WTC11 (cell line): ENCODE data around the gene ERBB2.

Experiments
- ATF2 ChIP-seq: sonication (generic); formaldehyde crosslinking; IDR thresholded peaks from 2 replicates; pipeline ENCODE4 v1.8.1; 2022; ENCODE audit warnings: low read depth, missing genetic modification reagents, borderline replicate concordance
- CBFB ChIP-seq: sonication (generic); formaldehyde crosslinking; IDR thresholded peaks from 2 replicates; pipeline ENCODE4 v1.8.1; 2022; ENCODE audit warnings: mild to moderate bottlenecking, low read depth, missing genetic modification reagents
- E2F1 ChIP-seq: sonication (generic); formaldehyde crosslinking; IDR thresholded peaks from 2 replicates; pipeline ENCODE4 v1.8.0; 2022; ENCODE audit warnings: mild to moderate bottlenecking, missing genetic modification reagents
- MYBL2 ChIP-seq: sonication (generic); formaldehyde crosslinking; IDR thresholded peaks from 2 replicates; pipeline ENCODE4 v1.8.1; 2023; ENCODE audit warnings: mild to moderate bottlenecking, moderate library complexity, missing genetic modification reagents
- NFE2L1 ChIP-seq: sonication (generic); formaldehyde crosslinking; IDR thresholded peaks from 2 replicates; pipeline ENCODE4 v1.8.1; 2023; ENCODE audit warnings: missing genetic modification reagents
- SOX15 ChIP-seq: fragments of 250-450 bp; sonication (Bioruptor Pico); IDR thresholded peaks from 2 replicates; pipeline ENCODE4 v1.9.0; 2021; ENCODE audit warnings: mild to moderate bottlenecking
- SP1 ChIP-seq: sonication (generic); formaldehyde crosslinking; conservative IDR thresholded peaks from 2 replicates; pipeline ENCODE4 v1.8.1; 2022; ENCODE audit warnings: missing genetic modification reagents
- ZNF121 ChIP-seq: sonication (generic); formaldehyde crosslinking; IDR thresholded peaks from 2 replicates; pipeline ENCODE4 v1.8.0; 2023; ENCODE audit warnings: missing genetic modification reagents
- TF ChIP-seq, protein P1 (sequence below): fragments of 200-600 bp; IDR thresholded peaks from 2 replicates; pipeline ENCODE4 v1.8.0; 2022; ENCODE audit warnings: antibody characterized with exemption
- TF ChIP-seq, protein P2 (sequence below): sonication (generic); formaldehyde crosslinking; IDR thresholded peaks from 2 replicates; pipeline ENCODE4 v1.8.1; 2023; ENCODE audit warnings: mild to moderate bottlenecking, missing genetic modification reagents, moderate library complexity
- TF ChIP-seq, protein P3 (sequence below): sonication (generic); formaldehyde crosslinking; IDR thresholded peaks from 2 replicates; pipeline ENCODE4 v1.8.1; 2023; ENCODE audit warnings: mild to moderate bottlenecking, missing genetic modification reagents

DNA sequence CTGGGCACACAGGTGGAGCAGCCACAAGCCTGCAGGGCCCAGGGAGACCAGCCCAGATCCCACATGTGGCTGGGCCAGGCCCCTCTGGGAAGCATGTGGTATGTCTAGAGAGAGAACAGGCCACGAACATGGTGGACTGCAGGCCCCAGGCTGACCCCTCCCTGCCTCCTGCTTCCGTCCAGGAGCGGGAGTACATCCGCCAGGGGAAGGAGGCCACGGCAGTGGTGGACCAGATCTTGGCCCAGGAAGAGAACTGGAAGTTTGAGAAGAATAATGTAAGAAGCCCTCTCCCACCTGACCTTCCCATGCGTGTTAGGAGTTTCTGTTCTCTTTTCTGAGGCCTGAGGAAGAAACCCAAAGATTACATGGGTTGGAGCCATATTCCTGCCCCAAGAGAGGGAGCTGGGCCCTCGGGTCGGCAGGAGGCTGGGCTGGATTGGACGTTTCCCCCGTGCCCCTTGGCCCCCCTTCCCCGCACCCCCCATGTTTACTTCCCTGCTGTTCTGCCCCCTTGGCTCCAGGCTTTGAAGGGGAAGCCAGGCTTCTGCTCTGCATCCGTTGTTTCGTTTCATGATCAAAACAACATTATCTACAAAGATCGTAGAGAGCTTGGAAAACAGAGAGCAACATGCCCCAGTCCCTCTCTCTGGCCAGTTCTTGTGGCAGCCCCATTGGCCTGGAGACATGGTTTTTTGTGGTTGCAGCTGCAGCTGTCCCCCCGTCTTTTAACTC, 40.4 kb upstream of the ERBB2 start:
- TF ChIP-seq, protein P1, sequence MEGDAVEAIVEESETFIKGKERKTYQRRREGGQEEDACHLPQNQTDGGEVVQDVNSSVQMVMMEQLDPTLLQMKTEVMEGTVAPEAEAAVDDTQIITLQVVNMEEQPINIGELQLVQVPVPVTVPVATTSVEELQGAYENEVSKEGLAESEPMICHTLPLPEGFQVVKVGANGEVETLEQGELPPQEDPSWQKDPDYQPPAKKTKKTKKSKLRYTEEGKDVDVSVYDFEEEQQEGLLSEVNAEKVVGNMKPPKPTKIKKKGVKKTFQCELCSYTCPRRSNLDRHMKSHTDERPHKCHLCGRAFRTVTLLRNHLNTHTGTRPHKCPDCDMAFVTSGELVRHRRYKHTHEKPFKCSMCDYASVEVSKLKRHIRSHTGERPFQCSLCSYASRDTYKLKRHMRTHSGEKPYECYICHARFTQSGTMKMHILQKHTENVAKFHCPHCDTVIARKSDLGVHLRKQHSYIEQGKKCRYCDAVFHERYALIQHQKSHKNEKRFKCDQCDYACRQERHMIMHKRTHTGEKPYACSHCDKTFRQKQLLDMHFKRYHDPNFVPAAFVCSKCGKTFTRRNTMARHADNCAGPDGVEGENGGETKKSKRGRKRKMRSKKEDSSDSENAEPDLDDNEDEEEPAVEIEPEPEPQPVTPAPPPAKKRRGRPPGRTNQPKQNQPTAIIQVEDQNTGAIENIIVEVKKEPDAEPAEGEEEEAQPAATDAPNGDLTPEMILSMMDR: no peak
- TF ChIP-seq CBFB (CRISPR knock-in tag): no peak
- TF ChIP-seq, protein P2, sequence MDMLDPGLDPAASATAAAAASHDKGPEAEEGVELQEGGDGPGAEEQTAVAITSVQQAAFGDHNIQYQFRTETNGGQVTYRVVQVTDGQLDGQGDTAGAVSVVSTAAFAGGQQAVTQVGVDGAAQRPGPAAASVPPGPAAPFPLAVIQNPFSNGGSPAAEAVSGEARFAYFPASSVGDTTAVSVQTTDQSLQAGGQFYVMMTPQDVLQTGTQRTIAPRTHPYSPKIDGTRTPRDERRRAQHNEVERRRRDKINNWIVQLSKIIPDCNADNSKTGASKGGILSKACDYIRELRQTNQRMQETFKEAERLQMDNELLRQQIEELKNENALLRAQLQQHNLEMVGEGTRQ (CRISPR knock-in tag): no peak
- TF ChIP-seq, protein P3, sequence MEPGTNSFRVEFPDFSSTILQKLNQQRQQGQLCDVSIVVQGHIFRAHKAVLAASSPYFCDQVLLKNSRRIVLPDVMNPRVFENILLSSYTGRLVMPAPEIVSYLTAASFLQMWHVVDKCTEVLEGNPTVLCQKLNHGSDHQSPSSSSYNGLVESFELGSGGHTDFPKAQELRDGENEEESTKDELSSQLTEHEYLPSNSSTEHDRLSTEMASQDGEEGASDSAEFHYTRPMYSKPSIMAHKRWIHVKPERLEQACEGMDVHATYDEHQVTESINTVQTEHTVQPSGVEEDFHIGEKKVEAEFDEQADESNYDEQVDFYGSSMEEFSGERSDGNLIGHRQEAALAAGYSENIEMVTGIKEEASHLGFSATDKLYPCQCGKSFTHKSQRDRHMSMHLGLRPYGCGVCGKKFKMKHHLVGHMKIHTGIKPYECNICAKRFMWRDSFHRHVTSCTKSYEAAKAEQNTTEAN: no peak
- no peak for TF ChIP-seq ZNF121 (CRISPR knock-in tag)
- no peak for TF ChIP-seq MYBL2 (CRISPR knock-in tag)
- no peak for TF ChIP-seq NFE2L1 (CRISPR knock-in tag)
- no peak for TF ChIP-seq SOX15 (CRISPR knock-in tag)
- TF ChIP-seq E2F1: no peak
- no peak for TF ChIP-seq ATF2 (CRISPR knock-in tag)
- TF ChIP-seq SP1 (CRISPR knock-in tag): no peak
